ENCODE measurements around the gene PSMD9. TPM values are rescaled to one million over a fixed set of nuclear protein-coding genes. Genes with fewer than 3 reads are reported as not detected.

Gene PSMD9
- total RNA-seq, 1 donor from 2014 or later, result 46.2 TPM

DNA sequence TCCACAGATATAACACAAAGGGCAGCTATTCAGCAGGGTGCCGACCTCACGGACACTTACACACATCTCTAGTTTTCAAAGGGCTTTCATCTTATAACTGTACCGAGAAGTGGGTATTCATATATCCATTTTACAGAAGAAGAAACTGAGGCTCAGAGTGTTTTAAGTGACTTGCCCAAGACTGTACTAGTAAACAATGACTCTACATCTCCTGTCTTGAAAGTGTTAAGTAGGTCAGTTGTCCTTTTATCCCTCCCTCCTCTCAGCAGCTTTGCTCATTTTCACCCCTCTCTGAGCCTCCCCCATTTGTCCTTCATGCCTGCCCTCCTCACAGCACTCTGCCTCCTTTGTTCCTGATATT is 43.6 kb downstream of the PSMD9 start:
- Histone ChIP-seq H3K36me3 (no peaks in the 10 kb centered on the region), H3K27me3 (no peaks in the 10 kb centered on the region), H3K4me1 (peaks cover 5% of the 10 kb centered on the region), H3K27ac (peak overlapping the region; percentile 16), H3K9me3 (no peaks in the 10 kb centered on the region), H3K4me3 (no peak overlapping the region)
- TF ChIP-seq POLR2A (IDR thresholded peaks at IDR 0.05) (no peak), CTCF (IDR thresholded peaks at IDR 0.05) (no peak), POLR2AphosphoS5 (IDR thresholded peaks at IDR 0.05; ENCODE audit: insufficient read depth in 1 of 2, low read depth in 1 of 2) (no peak)
- no peak for DNase-seq (ENCODE audit: extremely low spot score in 2 of 2)
- intact Hi-C loops (cut with DNase I), result no loop called here

DNA sequence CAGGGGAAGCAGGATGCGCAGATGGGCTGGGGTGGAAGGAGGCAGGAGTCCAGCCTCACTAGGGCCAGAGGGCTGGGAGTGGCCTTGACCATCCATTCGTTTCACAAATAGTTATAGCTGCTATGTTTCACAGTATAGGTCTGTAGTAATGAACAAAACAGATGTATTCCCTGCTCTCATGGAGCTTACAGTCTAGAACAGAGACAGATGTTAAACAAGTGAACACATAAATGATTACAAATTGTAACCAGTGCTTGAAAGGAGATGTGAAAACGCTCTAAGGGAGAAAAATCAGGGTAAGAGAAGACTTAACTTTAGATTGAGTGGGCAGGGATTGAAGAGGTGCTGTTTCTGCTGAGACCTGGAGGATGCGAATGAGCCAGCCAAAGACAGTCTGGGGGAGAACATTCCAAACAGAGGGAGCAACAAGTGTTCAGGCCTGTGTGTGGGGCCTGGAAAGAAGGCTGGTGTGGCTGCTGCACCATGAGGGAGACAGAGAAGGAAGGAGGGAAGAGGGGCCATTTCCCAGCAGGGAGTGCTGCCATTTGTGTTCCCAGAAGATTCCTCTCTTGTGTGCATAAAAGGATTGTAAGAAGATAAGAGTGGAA is 44.4 kb downstream of the PSMD9 start:
- Histone ChIP-seq H3K9me3 (no peaks in the 10 kb centered on the region), H3K36me3 (no peaks in the 10 kb centered on the region), H3K4me3 (no peak overlapping the region), H3K27ac (peak overlapping the region; percentile 16), H3K4me1 (peaks cover 5% of the 10 kb centered on the region), H3K27me3 (no peaks in the 10 kb centered on the region)
- TF ChIP-seq POLR2A (IDR thresholded peaks at IDR 0.05), result no peak
- no peak for TF ChIP-seq CTCF (IDR thresholded peaks at IDR 0.05)
- no peak for TF ChIP-seq POLR2AphosphoS5 (IDR thresholded peaks at IDR 0.05; ENCODE audit: insufficient read depth in 1 of 2, low read depth in 1 of 2)
- DNase-seq (ENCODE audit: extremely low spot score in 2 of 2), result no peak
- intact Hi-C loops (cut with DNase I), result no loop called here

DNA sequence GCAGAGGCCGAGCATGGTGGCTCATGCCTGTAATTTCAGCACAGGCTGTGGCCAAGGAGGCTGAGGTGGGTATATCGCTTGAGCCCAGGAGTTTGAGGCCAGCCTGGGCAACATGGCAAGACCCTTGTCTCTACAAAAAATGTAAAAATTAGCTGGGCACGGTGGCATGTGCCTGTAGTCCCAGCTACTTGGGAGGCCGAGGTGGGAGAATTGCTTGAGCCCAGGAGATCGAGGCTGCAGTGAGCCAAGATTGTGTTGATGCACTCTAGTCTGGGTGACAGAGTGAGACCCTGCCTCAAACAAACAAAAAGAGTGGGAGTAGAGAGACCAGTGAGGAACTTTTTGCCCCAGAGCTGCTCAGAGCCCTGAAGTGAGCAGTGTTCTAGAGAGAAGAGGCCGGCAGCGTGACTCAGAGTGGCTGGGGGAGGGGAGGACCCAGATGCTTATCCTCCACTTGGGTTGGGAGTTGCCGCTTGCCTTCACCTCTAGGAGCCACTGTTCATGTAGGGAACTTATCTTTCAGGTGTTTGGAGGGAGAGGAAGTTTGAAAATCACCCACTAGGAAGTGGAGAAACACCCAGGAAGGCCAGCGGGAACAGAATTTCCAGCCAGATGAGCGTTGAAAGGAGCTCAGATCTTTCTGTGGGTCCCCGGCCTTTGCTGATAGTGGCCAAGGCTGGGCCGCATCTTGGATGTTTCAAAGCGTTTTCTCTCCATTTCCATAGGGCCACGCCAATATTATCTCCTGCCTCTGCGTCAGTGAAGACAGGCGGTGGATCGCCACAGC is 45.1 kb downstream of the PSMD9 start:
- H3K27me3 ChIP-seq, result no peaks in the 10 kb centered on the region
- H3K9me3 ChIP-seq, result no peaks in the 10 kb centered on the region
- TF ChIP-seq POLR2AphosphoS5 (IDR thresholded peaks at IDR 0.05; ENCODE audit: insufficient read depth in 1 of 2, low read depth in 1 of 2) (no peak), POLR2A (IDR thresholded peaks at IDR 0.05) (no peak), CTCF (IDR thresholded peaks at IDR 0.05) (no peak)
- H3K27ac ChIP-seq, result no peak overlapping the region
- intact Hi-C loops (cut with DNase I), result no loop called here
- H3K36me3 ChIP-seq, result no peaks in the 10 kb centered on the region
- peaks cover 5% of the 10 kb centered on the region for H3K4me1 ChIP-seq
- no peak for DNase-seq (ENCODE audit: extremely low spot score in 2 of 2)
- H3K4me3 ChIP-seq, result no peak overlapping the region

DNA sequence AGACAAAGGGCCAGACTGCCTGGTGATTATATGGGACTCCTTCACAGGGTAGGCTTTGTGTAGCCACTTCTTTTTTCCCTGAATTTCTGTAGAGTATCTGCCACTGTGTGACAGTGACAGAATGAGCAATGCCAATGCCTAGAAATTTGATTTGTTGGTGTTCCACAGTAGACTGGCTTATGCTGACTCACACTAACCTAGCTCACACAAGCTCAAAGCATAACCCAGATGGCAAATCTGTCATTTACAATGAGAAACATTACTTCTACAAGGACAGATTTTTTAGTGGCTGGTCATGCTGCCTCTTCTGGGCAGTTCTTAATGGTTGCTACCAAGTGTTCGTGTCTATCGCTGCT is 45.7 kb downstream of the PSMD9 start:
- no peak for TF ChIP-seq POLR2A (IDR thresholded peaks at IDR 0.05)
- TF ChIP-seq CTCF (IDR thresholded peaks at IDR 0.05), result no peak
- no peak for TF ChIP-seq POLR2AphosphoS5 (IDR thresholded peaks at IDR 0.05; ENCODE audit: insufficient read depth in 1 of 2, low read depth in 1 of 2)
- peaks cover 5% of the 10 kb centered on the region for H3K4me1 ChIP-seq
- no peaks in the 10 kb centered on the region for H3K36me3 ChIP-seq
- no peak for DNase-seq (ENCODE audit: extremely low spot score in 2 of 2)
- intact Hi-C loops (cut with DNase I), result no loop called here
- H3K9me3 ChIP-seq, result no peaks in the 10 kb centered on the region
- no peak overlapping the region for H3K27ac ChIP-seq
- no peaks in the 10 kb centered on the region for H3K27me3 ChIP-seq
- no peak overlapping the region for H3K4me3 ChIP-seq

DNA sequence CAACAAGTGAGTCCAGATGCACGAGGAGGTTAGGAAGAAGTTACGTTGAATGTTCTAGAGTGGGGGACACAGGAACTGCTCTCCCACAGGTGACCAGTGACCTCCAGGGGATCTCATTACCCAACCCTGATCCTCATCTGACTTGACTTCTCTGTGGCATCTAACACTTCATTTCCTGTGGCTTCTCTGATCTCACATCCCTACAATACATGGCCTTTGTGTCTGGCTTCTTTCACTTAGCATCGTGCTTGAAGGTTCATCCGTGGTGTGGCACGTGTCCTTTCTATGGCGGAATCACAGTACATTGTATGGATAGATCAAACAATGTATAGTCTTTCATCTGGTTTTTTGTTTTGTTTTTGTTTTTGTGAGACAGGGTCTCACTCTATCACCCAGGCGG is 49.1 kb downstream of the PSMD9 start:
- DNase-seq (ENCODE audit: extremely low spot score in 2 of 2), result no peak
- intact Hi-C loops (cut with DNase I), result no loop called here
- no peaks in the 10 kb centered on the region for H3K27me3 ChIP-seq
- no peaks in the 10 kb centered on the region for H3K36me3 ChIP-seq
- no peak overlapping the region for H3K4me3 ChIP-seq
- no peaks in the 10 kb centered on the region for H3K9me3 ChIP-seq
- TF ChIP-seq CTCF (IDR thresholded peaks at IDR 0.05) (no peak), POLR2AphosphoS5 (IDR thresholded peaks at IDR 0.05; ENCODE audit: insufficient read depth in 1 of 2, low read depth in 1 of 2) (no peak), POLR2A (IDR thresholded peaks at IDR 0.05) (no peak)
- no peaks in the 10 kb centered on the region for H3K4me1 ChIP-seq
- no peak overlapping the region for H3K27ac ChIP-seq

Data from vagina (tissue), 2 donors.